ENCODE data around the gene NKAIN4.

The NKAIN4 gene

DNA sequence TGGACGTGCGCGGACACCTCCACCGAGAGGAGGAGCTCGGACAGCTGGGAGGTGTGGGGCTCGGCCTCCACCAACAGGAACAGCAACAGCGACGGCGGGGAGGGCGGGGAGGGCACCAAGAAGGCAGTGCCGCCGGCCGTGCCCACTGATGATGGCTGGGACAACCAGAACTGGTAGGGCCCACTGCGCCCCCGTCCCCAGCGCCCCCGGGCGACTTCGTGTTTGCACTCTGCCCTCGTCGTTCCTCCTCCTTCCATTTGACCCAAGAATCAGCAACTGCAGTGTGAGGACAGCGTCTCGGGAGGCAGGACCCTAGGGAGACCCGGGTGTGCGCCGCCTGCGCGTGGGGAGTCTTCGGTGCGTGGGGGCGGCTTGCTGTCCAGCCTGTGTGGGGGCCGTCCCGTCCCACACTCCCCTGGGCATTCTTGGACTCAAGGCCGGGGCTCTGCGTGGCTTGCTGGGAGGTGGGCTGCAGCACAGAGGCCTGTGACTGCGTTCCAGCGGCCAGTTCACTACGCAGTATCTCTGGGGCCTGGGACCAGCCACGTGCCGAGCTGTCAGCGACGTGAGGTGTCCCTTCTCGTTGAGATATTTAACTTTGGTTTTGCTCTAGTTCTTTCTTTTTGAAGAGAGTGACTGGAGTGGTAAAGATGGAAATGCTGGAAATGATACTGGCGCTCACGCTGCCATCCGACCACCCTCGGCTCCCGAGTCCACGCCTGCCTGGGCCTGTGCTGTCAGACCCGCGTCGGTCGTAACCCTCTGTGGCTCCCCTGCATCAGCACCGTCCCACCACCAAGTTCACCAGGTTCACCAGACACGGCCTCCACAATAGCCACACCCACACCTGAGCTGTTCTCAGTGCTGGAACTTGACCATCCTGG is 33.7 kb upstream of the NKAIN4 start:
- DNase-seq = no peak

DNA sequence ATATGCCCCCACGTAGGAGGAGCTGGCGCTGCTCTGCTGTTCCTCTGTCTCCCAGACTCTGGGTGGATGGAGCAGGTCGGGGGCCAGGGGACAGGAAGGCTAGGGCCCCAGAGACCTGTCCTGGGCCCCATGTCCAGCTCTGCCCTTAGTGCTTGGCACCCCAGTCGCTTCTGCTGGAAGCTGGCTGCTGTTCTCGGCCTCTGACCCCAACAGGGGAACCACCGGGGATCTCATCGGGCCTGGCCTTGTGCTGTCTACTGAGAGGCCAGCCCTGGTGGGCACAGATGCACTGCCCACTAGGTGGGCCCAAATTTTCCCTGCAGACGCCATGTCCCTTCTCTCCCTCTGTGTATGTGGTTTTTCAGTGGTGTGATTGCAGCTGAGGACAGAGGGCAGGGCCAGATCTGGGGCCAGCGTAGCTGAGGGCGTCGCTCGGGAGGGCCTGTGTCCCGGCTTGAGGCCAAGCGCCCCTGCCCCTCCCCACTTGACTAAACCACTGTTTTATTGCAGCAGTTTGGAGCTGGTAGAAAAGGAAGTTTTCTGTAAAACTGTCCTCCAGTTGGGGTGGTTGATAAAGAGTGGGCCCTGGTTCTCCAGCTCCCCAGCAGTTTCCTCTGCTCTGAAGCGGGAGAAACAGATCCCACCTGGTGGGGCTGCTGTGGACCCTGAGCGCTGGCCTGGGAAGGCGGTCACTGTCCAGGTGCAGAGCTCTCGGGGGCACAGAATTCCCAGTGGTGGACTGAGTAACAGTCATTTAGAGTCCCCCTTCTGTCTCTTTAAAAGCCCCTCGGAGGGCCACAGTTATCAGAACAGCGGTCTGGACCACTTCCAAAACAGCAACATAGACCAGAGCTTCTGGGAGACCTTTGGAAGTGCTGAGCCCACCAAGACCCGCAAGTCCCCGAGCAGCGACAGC is 32.8 kb upstream of the NKAIN4 start:
- DNase-seq = no peak

DNA sequence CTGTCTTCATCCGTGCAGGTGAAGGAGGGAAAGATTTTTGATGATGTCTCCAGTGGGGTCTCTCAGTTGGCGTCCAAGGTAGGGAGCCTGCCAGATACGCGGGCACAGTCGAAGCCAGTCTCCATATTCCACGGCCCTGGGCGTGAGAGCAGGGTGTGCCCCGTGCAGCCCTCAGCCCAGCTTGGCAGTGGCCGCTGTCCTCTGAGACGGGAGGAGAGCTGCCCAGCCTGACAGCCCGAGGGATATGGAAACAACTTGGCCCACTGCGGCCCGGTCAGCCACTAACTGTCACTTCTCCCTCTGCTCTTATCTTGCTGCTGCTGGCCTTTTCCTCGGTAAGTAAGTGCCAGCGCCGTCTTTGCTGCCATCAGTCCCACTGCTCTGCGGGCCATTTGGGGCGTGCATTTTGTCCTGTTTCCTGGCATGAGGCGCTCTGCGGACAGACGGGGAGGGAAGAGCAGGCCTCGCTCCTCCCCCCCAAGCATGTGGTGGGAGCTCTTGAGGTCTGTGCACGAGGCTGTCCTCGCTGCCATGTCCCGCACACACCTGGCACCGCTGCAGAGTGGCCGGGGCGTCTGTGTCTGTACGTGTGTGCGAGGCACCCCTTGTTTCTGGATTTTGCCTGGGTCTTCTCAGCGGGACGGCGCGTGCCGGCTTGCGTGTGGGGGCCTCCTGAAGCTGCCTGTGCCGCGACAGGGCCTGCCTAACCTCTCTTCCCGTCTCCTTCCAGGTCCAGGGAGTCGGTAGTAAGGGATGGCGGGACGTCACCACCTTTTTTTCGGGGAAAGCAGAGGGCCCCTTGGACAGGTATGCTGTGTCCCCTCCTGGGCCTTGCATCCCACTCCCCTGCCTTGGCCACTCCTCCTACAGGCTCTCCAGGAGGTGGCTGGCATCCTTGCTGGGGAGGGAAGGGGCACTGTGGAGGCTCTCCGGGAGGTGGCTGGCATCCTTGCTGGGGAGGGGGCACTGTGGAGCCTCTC is 31.7 kb upstream of the NKAIN4 start:
- no peak for DNase-seq

DNA sequence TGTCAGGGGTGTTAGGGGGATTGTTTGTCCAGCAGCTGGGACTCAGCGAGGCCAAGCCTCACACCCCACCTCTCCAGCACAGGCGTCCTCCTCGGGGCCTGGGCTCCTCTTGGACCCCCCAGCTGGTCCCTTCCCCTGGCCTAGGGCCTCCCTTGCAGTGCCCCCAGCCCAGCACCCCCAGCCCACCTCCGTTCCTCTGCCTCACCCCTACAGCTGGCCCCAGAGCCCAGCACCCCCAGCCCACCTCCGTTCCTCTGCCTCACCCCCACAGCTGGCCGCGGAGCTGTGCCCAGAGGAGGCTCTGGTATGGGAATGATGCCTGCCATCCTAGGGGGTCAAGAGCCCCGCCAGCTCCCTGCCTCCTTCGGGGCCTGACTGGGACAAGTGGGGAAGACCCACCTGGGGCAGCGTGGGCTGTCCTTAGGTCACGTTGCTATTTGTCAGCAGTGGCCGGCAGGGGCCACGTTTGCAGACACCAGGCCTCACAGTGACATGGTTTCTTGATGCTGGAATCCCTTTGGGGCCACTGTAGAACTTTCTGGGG is 30.8 kb upstream of the NKAIN4 start:
- DNase-seq = no peak

DNA sequence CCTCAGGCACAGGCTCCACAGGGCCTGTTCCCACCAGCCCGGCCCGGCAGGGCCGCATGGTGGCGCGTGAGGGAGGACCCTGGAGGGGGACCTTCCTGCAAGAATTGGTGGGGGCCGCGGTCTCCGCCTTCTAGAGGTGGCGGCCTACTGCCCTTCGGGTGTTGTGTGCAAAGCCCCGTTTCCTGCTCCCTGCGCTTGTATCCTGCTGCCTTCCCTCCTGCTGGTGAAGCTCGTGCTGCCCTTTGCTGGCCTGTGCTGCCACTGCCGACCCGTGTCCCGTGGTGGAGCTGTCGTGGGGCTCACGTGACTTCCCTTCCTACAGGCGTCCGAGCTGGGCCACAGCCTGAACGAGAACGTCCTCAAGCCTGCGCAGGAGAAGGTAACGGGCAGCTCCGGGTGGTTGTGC is 30.3 kb upstream of the NKAIN4 start:
- DNase-seq = no peak

DNA sequence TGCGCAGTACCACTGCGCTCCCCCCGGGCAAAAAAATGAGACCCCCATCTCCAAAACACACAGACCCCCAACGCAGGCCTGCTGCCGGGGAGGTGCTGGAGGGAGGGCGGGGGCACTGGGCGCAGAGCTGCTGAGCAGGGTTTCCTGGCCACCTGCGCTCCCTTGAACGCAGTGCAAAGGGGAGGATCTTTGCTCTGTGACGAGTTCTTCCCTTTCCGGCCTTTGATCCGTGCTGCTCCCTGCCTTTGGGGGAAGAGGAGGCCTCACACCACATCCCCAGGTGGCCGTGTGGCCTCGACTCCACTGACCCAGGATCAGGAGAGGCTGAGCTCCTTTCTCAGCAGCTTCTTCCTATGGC is 29.8 kb upstream of the NKAIN4 start:
- DNase-seq = no peak

DNA sequence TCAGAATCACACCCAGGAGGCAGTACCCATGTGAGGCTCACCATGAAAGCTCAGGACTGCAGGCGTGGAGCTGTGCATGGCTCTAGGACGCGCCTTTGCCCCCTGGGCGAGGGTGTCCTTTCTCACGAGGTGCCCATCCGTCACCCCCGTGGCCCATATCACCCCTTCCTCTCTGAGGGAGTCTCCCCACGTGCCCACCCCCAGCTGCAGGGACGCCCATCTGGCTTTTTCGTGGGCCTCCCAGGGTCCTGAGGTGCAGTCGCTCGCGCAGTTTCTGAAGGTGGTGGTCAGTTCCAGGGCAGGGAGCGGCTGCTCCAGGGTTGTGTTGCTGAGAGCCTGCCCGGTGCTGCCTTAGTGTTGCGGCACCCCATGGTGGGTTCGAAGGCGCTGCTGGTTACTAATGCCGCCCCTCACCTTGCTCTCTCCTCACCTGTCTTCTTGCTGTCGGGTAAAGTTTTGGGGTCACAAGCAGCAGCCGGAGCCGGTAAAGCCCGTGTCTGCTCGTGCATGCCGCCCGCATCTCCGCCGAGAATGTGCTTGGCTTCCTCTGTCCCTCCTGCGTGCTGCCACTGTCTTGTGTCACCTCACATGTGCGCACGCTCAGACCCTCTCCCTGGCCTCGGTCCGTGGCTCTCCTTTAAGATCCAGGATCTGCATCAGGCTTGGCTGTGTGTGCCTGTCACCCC is 29.3 kb upstream of the NKAIN4 start:
- DNase-seq = no peak

DNA sequence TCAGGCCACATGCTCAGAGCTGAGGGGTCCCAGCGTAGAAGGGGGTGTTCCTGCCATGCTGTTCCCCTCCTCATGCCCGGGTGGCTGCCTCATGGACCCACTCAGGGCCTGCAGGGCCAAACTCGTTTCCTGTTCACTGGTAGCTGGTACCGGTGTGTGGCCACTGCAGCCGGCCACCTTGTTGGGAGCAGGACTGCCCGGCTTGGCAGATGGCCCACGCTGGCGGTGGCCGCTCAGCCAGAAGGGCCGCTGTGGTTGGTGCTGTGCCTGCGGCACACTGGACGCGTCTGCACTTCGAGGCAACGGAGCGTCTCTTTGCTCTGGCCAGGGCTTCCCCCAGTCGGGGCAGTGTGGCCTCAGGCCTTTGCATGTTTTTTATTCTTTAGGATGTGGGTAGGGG is 28.7 kb upstream of the NKAIN4 start:
- no peak for DNase-seq

DNA sequence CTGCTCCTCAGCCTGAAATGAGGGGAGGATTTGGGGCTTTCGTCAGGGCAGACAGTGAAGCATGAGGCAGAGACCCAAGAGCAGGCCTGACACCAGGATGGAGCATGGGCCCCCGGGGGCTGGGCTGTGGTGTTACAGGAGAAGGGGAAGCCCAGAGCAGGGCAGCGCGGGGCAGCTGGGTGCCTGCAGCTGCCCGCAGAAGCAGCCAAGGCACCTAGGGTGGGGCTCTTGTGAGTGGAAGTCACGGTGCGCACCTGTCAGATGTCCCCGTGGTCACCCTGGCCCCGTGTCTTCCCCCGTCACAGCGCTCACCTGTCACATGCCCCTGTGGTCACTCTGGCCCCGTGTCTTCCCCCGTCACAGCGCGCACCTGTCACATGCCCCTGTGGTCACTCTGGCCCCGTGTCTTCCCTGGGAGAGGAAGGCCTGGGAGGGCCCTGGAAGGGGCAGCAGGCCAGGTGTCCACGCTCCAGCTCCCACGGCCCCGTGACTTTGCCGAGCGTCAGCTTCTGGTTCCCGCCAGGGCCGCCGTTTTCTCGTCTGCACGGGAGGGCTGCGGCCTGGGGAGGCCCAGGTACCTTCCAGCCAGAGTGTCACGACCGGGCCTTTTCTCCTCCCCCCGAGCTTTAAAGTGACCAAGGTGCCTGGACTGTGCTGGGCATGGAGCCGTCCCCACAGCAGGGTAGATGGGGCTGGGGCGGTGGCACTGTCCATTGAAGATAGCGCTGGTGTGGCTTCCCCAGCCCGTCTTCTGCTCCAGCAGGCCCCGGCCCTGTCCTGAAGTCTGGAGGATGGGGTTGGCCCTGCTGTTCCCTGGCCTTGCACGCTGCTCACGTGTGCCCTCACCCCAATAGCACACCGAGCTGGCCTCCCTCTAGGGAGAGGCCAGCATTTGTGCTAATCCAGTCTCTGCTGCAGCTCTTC is 27.7 kb upstream of the NKAIN4 start:
- no peak for DNase-seq

DNA sequence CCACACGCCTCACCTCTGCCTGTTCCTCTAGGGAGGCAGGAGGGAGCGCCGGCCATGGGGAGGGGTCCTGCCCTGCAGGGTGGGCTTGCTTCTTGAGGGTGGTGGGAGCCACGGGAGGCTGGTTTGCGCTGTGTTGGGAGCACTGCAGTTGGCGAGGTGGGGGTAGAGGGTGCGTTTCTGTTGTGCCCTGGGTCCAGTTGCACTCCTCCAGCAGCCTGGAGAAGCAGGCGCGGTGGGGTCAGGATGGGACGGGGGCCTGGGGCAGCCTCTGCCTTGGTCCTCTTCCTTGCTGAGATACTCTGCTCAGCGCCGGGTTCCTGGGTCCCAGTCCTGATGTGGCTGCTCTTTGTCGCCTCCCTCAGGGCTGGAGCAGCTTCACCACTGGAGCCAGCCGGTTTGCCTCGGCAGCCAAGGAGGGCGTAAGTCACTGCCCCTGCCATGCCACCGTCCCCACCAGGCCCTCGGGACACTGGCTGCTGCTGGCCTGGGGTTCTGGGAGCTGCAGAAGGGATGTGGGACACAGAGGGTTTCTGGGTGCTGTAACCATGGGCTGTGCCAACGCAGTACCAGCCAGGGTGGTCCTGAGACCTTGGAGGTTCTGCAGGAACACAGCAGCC is 26.8 kb upstream of the NKAIN4 start:
- DNase-seq = no peak

DNA sequence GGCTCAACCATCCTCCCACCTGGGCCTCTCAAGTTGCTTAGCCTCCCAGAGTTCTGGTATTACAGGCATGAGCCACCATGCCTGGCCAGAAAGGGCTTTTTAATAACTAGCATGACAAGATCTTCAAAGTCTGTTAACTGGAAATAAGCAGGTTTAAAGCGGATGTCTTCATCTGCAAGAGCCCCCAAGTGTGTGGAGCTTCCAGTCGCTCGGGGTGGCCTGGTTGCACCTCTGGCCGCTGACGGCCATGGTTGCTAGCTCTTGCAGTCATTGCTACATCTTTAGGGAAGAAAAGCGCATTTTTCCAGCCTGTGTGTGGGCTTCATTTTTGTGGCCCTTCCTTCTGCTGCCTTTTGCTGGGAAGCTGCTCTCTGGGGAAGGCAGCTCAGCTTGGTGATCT is 26.1 kb upstream of the NKAIN4 start:
- no peak for DNase-seq

DNA sequence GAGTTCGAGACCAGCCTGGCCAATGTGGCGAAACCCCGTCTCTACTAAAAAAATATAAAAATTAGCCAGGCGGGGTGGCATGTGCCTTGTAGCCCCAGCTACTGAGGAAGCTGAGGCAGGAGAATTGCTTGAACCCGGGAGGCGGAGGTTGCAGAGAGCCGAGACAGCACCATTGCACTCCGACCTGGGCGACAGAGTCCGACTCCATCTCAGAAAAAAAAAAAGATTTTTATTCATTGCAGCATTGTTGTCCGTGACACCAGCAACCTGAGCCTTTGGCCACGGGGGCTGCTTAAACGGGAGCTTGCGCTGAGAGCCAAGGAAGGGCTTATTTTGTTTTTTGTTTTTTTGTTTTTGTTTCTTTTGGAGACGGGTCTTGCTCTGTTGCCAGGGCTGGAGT is 25.7 kb upstream of the NKAIN4 start:
- DNase-seq = no peak

DNA sequence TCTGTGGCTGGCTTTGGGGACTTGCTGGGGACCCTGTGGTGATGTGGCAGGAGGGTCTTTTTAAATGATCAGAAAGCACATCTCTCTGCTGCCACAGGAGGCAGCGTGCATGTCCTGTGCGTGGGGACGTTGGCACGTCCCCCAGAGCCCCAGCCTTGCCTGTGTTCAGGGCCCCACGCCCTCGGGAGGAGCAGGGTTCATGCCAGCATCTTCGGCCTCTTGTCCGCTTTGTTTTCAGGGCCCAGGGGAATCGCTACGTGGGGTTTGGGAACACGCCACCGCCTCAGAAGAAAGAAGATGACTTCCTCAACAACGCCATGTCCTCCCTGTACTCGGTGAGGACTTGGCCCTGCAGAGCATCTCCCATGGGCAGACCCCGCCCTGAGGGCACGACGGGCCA is 24.4 kb upstream of the NKAIN4 start:
- DNase-seq = no peak

DNA sequence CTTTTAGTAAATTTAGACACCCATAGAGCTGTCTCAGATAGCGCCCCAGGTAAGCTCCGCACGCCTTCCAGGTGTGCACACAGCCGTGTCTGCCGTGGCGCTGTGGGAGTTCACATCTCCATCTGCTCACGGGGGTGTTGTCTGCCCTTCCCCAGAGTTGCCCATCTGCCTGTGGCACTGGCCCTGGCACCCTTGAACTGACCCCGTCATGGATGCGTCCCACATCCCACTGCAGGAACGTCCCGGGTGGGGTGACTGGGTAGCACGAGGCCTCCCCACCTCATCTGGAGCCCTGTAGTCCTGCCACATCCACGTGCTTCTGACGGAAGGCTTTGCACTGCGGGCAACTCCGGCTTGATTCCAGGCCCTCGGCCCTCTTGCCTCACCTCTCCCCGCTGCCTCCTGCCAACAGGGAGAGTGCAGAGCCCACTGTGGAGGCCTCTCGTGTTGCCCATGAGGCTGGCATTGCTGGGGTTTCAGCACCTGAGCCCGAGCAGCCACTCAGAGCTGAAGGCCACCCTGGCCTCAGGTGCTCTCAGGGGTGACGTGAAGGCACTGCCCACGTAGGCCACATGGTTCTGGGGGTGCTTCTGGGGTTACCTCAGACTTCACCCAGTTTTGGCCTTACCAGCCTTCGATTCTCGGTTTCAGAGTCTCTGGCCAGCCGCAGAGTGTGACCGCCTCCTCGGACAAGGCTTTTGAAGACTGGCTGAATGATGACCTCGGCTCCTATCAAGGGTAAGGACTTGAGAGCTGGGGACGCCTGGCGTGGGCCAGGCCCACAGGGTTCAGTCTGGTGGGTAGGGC is 23.4 kb upstream of the NKAIN4 start:
- no peak for DNase-seq

DNA sequence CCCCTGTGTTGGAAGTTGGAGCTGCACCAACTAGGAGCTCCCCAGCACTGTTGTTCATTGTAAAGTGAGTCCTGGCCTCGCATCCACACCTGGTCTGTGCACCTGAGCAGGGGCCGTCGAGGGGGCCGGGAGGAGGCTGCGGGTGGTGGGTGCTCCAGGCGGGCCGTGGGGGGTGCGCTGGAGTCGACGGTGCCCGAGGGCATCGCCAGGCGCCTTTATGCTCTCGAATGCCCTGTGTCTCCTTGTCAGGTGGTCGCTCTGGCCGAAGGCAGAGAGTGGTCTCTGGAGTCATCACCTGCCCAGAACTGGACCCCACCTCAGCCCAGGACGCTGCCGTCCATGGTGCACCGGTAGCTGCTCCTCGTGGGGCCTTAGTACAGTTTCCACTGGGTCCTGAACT is 22.7 kb upstream of the NKAIN4 start:
- DNase-seq = no peak

DNA sequence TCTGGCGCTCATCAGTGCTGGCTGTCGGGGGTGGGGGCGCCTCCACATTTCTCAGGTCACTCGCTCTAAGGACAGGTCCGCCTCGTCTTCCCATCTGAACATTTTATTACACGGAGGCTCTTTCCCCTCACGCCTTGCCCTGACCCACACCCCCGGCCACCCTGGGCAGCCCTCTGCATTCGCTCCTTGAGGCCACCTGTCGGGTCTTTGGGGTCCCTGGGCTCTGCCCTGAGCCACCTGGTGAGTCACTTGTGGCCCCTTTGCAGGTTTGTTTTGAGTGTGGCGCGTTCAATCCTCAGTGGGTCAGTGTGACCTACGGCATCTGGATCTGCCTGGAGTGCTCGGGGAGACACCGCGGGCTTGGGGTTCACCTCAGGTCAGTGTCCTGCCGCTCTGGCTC is 21.6 kb upstream of the NKAIN4 start:
- DNase-seq = no peak

DNA sequence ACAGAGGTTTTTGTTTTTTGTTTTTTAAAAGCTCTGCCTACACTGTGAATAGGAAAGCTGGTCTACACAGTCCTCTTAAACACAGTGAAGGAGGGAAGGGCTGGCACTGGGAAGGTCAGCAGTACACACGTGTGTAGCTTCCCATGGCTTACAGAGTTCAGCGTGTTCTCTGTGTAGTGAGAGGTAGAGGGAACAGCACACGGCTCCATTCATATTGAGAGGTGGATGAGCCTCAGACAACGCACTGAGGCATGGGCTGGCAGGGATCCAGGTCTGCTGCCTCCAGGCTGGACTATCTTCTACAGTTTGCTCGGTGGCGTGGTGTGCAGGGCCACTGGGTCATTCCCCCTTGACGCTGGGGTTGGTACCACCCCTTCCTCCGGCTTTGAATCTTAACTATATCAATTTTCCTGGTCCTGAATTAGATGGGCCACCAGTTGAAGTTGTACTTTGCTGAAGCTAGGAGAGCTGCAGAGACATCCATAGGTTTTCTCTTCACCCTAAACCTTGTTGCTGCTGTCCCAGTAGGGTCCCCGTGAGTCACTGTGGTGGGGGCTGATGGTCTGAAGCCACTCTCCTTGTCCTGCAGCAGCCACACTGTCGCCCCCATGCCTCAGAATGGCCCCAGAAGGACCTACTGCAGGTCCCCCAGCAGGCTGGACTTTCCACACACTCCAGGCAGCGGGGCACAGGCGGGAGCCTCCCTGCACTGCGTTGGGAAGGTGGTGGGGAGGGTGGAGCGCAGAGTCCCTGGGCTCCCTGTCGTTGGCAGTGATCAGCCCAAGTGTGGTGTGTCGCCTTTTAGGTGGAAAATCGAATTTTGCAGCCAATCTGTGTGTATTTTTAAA is 20.3 kb upstream of the NKAIN4 start:
- no peak for DNase-seq

Data from fibroblast of skin of abdomen (primary cell).